Dendritic cell treated with granulocyte-macrophage colony-stimulating factor and Interleukin-4, amounts not matched to agents 40 ng/mL and 50 ng/mL, for 4 days (primary cell): Measurements from ENCODE around the gene SLC22A1.

Experiments used
- H3K27ac Mint-ChIP-seq: one replicate; pipeline ENCODE4 v1.8.0; 2022; ENCODE audit warnings: mild to moderate bottlenecking, mixed read lengths
- H3K27me3 Mint-ChIP-seq: one replicate; pipeline ENCODE4 v1.8.0; 2022; ENCODE audit warnings: mild to moderate bottlenecking, mixed read lengths
- H3K36me3 Mint-ChIP-seq: one replicate; pipeline ENCODE4 v1.8.0; 2022; ENCODE audit warnings: low read depth, mixed read lengths
- H3K4me1 Mint-ChIP-seq: one replicate; pipeline ENCODE4 v1.8.0; 2022; ENCODE audit warnings: low read depth, mixed read lengths
- H3K4me3 Mint-ChIP-seq: one replicate; pipeline ENCODE4 v1.8.0; 2022; ENCODE audit warnings: mild to moderate bottlenecking, moderate library complexity, mixed read lengths
- H3K9me3 Mint-ChIP-seq: one replicate; pipeline ENCODE4 v1.8.0; 2022; ENCODE audit warnings: mixed read lengths
- intact Hi-C: fragments of 100-400 bp; cut with micrococcal nuclease; formaldehyde crosslinking; loops from one replicate; pipeline ENCODE4 v1.15.0; 2022

Gene SLC22A1

GRCh38 chr6:160173806-160174527 lies 52.4 kb downstream of the SLC22A1 start:
- H3K4me3 Mint-ChIP-seq = no peak overlapping the region
- no peak overlapping the region for H3K27ac Mint-ChIP-seq

GRCh38 chr6:160174681-160175080 lies 53.1 kb downstream of the SLC22A1 start:
- Mint-ChIP-seq H3K27me3 (no peaks in the 10 kb centered on the region), H3K36me3 (no peaks in the 10 kb centered on the region), H3K4me3 (no peak overlapping the region), H3K27ac (no peak overlapping the region), H3K9me3 (no peaks in the 10 kb centered on the region), H3K4me1 (no peaks in the 10 kb centered on the region)
- intact Hi-C loops = no loop called here

More at GRCh38 chr6:160173806-160174527, 52.4 kb downstream of the SLC22A1 start:
- intact Hi-C loops = no loop called here
- H3K36me3 Mint-ChIP-seq = no peaks in the 10 kb centered on the region
- H3K9me3 Mint-ChIP-seq = no peaks in the 10 kb centered on the region
- H3K27me3 Mint-ChIP-seq = no peaks in the 10 kb centered on the region
- no peaks in the 10 kb centered on the region for H3K4me1 Mint-ChIP-seq

- no peaks in the 10 kb centered on the region for H3K4me1 Mint-ChIP-seq
- H3K27ac Mint-ChIP-seq = no peak overlapping the region
- H3K9me3 Mint-ChIP-seq = no peaks in the 10 kb centered on the region
- H3K4me3 Mint-ChIP-seq = no peak overlapping the region
- no peaks in the 10 kb centered on the region for H3K27me3 Mint-ChIP-seq
- intact Hi-C loops = no loop called here
- H3K36me3 Mint-ChIP-seq = no peaks in the 10 kb centered on the region
Measured at GRCh38 chr6:160177220-160177619, 55.6 kb downstream of the SLC22A1 start.

GRCh38 chr6:160178271-160178670 lies 56.7 kb downstream of the SLC22A1 start:
- H3K27ac Mint-ChIP-seq = no peak overlapping the region
- no peaks in the 10 kb centered on the region for H3K9me3 Mint-ChIP-seq
- no peaks in the 10 kb centered on the region for H3K4me1 Mint-ChIP-seq
- H3K27me3 Mint-ChIP-seq = no peaks in the 10 kb centered on the region
- intact Hi-C loops = no loop called here
- H3K4me3 Mint-ChIP-seq = no peak overlapping the region
- H3K36me3 Mint-ChIP-seq = no peaks in the 10 kb centered on the region

GRCh38 chr6:160180706-160181105 lies 59.1 kb downstream of the SLC22A1 start:
- intact Hi-C loops = no loop called here
- H3K27me3 Mint-ChIP-seq = no peaks in the 10 kb centered on the region
- H3K27ac Mint-ChIP-seq = no peak overlapping the region
- H3K36me3 Mint-ChIP-seq = no peaks in the 10 kb centered on the region
- H3K9me3 Mint-ChIP-seq = no peaks in the 10 kb centered on the region
- H3K4me3 Mint-ChIP-seq = no peak overlapping the region
- H3K4me1 Mint-ChIP-seq = no peaks in the 10 kb centered on the region

GRCh38 chr6:160188773-160189172 lies 67.2 kb downstream of the SLC22A1 start:
- intact Hi-C loops = no loop called here
- no peak overlapping the region for H3K4me3 Mint-ChIP-seq
- H3K36me3 Mint-ChIP-seq = no peaks in the 10 kb centered on the region
- peaks cover 36% of the 10 kb centered on the region for H3K9me3 Mint-ChIP-seq
- no peaks in the 10 kb centered on the region for H3K4me1 Mint-ChIP-seq
- H3K27ac Mint-ChIP-seq = no peak overlapping the region
- H3K27me3 Mint-ChIP-seq = no peaks in the 10 kb centered on the region

- intact Hi-C loops = no loop called here
- Mint-ChIP-seq H3K27me3 (no peaks in the 10 kb centered on the region), H3K9me3 (peaks cover 49% of the 10 kb centered on the region), H3K4me3 (no peak overlapping the region), H3K4me1 (no peaks in the 10 kb centered on the region), H3K36me3 (no peaks in the 10 kb centered on the region), H3K27ac (no peak overlapping the region)
Measured at GRCh38 chr6:160190081-160190480, 68.5 kb downstream of the SLC22A1 start.

- Mint-ChIP-seq H3K27ac (no peak overlapping the region), H3K4me1 (no peaks in the 10 kb centered on the region), H3K4me3 (no peak overlapping the region), H3K27me3 (no peaks in the 10 kb centered on the region), H3K36me3 (no peaks in the 10 kb centered on the region), H3K9me3 (peaks cover 51% of the 10 kb centered on the region)
- intact Hi-C loops = no loop called here
Measured at GRCh38 chr6:160190973-160191372, 69.4 kb downstream of the SLC22A1 start.

GRCh38 chr6:160192840-160193239 lies 71.2 kb downstream of the SLC22A1 start:
- H3K9me3 Mint-ChIP-seq = peaks cover 51% of the 10 kb centered on the region
- intact Hi-C loops = no loop called here
- no peaks in the 10 kb centered on the region for H3K27me3 Mint-ChIP-seq
- H3K4me3 Mint-ChIP-seq = no peak overlapping the region
- H3K36me3 Mint-ChIP-seq = no peaks in the 10 kb centered on the region
- no peaks in the 10 kb centered on the region for H3K4me1 Mint-ChIP-seq
- H3K27ac Mint-ChIP-seq = no peak overlapping the region

- H3K4me3 Mint-ChIP-seq = no peak overlapping the region
- intact Hi-C loops = no loop called here
- no peaks in the 10 kb centered on the region for H3K4me1 Mint-ChIP-seq
- no peaks in the 10 kb centered on the region for H3K36me3 Mint-ChIP-seq
- H3K9me3 Mint-ChIP-seq = peaks cover 51% of the 10 kb centered on the region
- no peak overlapping the region for H3K27ac Mint-ChIP-seq
- H3K27me3 Mint-ChIP-seq = no peaks in the 10 kb centered on the region
Measured at GRCh38 chr6:160194808-160195207, 73.2 kb downstream of the SLC22A1 start.

- H3K36me3 Mint-ChIP-seq = no peaks in the 10 kb centered on the region
- H3K4me1 Mint-ChIP-seq = no peaks in the 10 kb centered on the region
- H3K27me3 Mint-ChIP-seq = no peaks in the 10 kb centered on the region
- H3K27ac Mint-ChIP-seq = no peak overlapping the region
- H3K9me3 Mint-ChIP-seq = peaks cover 25% of the 10 kb centered on the region
- intact Hi-C loops = no loop called here
- H3K4me3 Mint-ChIP-seq = no peak overlapping the region
Measured at GRCh38 chr6:160197662-160198061, 76.0 kb downstream of the SLC22A1 start.

GRCh38 chr6:160198606-160199211 lies 77.1 kb downstream of the SLC22A1 start:
- Mint-ChIP-seq H3K27me3 (no peaks in the 10 kb centered on the region), H3K4me1 (no peaks in the 10 kb centered on the region), H3K4me3 (no peak overlapping the region), H3K9me3 (peaks cover 16% of the 10 kb centered on the region), H3K27ac (no peak overlapping the region), H3K36me3 (no peaks in the 10 kb centered on the region)
- intact Hi-C loops = no loop called here

GRCh38 chr6:160201061-160201460 lies 79.4 kb downstream of the SLC22A1 start:
- Mint-ChIP-seq H3K27ac (no peak overlapping the region), H3K4me3 (no peak overlapping the region), H3K4me1 (no peaks in the 10 kb centered on the region), H3K27me3 (no peaks in the 10 kb centered on the region), H3K9me3 (peaks cover 4% of the 10 kb centered on the region), H3K36me3 (no peaks in the 10 kb centered on the region)
- intact Hi-C loops = no loop called here

GRCh38 chr6:160202411-160202810 lies 80.8 kb downstream of the SLC22A1 start:
- H3K36me3 Mint-ChIP-seq = no peaks in the 10 kb centered on the region
- no peaks in the 10 kb centered on the region for H3K27me3 Mint-ChIP-seq
- H3K4me3 Mint-ChIP-seq = no peak overlapping the region
- H3K4me1 Mint-ChIP-seq = no peaks in the 10 kb centered on the region
- H3K9me3 Mint-ChIP-seq = peaks cover 13% of the 10 kb centered on the region
- H3K27ac Mint-ChIP-seq = no peak overlapping the region
- intact Hi-C loops = no loop called here

GRCh38 chr6:160203076-160203475 lies 81.5 kb downstream of the SLC22A1 start:
- no peak overlapping the region for H3K27ac Mint-ChIP-seq
- intact Hi-C loops = no loop called here
- no peak overlapping the region for H3K4me3 Mint-ChIP-seq
- no peaks in the 10 kb centered on the region for H3K4me1 Mint-ChIP-seq
- peaks cover 20% of the 10 kb centered on the region for H3K9me3 Mint-ChIP-seq
- H3K36me3 Mint-ChIP-seq = no peaks in the 10 kb centered on the region
- no peaks in the 10 kb centered on the region for H3K27me3 Mint-ChIP-seq
